Measurements from ENCODE around the gene CHRNG. TPM values are rescaled to one million over a fixed set of nuclear protein-coding genes. Genes with fewer than 3 reads are reported as not detected.

CHRNG gene
- total and polyA plus RNA-seq, 8 donors, result 0.07 to 0.35 (median 0.13) TPM; not detected in 4

DNA sequence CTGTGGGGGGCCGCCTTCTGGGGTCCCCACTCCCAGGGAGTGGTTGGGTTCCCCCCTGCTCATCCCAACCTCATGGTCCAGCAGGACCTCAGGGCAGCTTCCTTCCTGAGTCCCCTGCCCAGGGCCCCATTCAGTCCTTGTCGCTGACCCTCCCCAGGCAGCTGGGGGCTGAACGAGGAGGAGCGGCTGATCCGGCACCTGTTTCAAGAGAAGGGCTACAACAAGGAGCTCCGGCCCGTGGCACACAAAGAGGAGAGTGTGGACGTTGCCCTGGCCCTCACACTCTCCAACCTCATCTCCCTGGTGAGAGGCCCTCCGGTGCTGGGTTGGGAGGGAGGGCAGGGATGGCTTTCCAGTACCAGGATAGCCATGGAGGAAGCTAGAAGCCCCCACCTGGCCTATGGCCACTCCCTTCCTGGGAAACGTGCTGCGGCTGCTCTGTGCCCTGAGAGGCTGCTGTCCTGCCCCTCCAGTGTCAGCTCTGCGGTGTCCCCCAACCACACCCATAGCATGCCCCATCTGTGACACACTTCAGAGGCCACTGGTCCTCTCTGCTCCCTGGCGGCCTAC is 13.0 kb upstream of the CHRNG start:
- H3K27ac ChIP-seq, result no peak overlapping the region
- H3K27me3 ChIP-seq, result peaks cover 45 to 82% of the 10 kb centered on the region in 2 donors
- H3K9me3 ChIP-seq, result no peaks in the 10 kb centered on the region
- ATAC-seq (no peak), DNase-seq (peak in 1 of 4 donors; percentile 61)
- H3K4me1 ChIP-seq, result peaks cover 12 to 28% of the 10 kb centered on the region in 2 donors
- intact Hi-C loops (cut with DNase I), result loop anchor here in 1 of 2 donors (10.0 kb wide), 1 partner anchor 622 kb away; no protein-coding TSS in a partner anchor
- no peaks in the 10 kb centered on the region for H3K36me3 ChIP-seq
- no peak for TF ChIP-seq CTCF (IDR thresholded peaks at IDR 0.05)
- H3K4me3 ChIP-seq, result no peak overlapping the region

GRCh38 chr2:232527905-232528470 is 11.5 kb upstream of the CHRNG start:
- intact Hi-C loops (cut with DNase I), result loop anchor here in 1 of 2 donors (10.0 kb wide), 1 partner anchor 623 kb away; no protein-coding TSS in a partner anchor
- H3K27me3 ChIP-seq, result peaks cover 31 to 66% of the 10 kb centered on the region in 2 donors

DNA sequence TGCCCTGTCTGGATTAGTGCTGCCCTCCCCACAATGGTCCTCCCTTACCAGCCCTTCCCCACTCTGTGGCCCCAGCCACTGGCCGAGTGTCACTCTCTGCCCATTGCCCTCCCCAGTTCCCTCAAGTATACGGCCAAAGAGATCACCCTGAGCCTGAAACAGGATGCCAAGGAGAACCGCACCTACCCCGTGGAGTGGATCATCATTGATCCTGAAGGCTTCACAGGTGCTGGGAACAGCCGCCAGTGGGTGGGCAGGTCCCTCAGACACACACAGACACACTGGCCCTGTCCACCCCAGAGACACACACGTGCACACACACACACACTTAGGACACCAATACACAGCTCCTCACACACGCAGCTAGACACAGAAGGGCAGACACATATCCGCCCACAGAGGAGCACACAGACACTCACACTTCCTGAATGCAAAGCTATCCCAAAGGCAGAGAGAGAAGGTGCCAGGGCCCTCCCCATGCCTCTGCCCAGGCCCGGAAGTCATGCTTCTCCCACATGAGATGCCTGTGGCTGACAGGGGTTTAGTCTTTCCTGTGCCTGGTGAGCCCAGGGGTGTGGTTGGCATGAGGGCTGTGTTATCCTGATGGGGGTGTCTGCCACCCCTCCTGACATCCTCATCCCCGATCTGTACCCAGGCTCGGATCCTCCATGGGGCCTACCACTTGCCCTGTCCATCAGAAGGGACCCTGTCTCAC is 10.6 kb upstream of the CHRNG start:
- no peak overlapping the region for H3K4me3 ChIP-seq
- peaks cover 22 to 64% of the 10 kb centered on the region in 2 donors for H3K27me3 ChIP-seq
- H3K36me3 ChIP-seq, result no peaks in the 10 kb centered on the region
- no peak for ATAC-seq
- peak in 1 of 4 donors; percentile 50 for DNase-seq
- peaks cover 3 to 6% of the 10 kb centered on the region in 2 donors for H3K4me1 ChIP-seq
- H3K27ac ChIP-seq, result no peak overlapping the region
- intact Hi-C loops (cut with DNase I), result loop anchor here in 1 of 2 donors (10.0 kb wide), 1 partner anchor 624 kb away; no protein-coding TSS in a partner anchor
- no peaks in the 10 kb centered on the region for H3K9me3 ChIP-seq
- no peak for TF ChIP-seq CTCF (IDR thresholded peaks at IDR 0.05)

More at GRCh38 chr2:232527905-232528470, 11.5 kb upstream of the CHRNG start:
- H3K27ac ChIP-seq, result no peak overlapping the region
- no peaks in the 10 kb centered on the region for H3K9me3 ChIP-seq
- peaks cover 4 to 14% of the 10 kb centered on the region in 2 donors for H3K4me1 ChIP-seq
- no peak for TF ChIP-seq CTCF (IDR thresholded peaks at IDR 0.05)
- no peaks in the 10 kb centered on the region for H3K36me3 ChIP-seq
- no peak for DNase-seq
- ATAC-seq, result no peak
- H3K4me3 ChIP-seq, result no peak overlapping the region

GRCh38 chr2:232529806-232530547 is 9.5 kb upstream of the CHRNG start:
- peak in 1 of 4 donors; percentile 61 for DNase-seq
- Histone ChIP-seq H3K36me3 (no peaks in the 10 kb centered on the region), H3K4me3 (no peak overlapping the region), H3K27ac (no peak overlapping the region), H3K9me3 (no peaks in the 10 kb centered on the region), H3K27me3 (peaks cover 11 to 64% of the 10 kb centered on the region in 2 donors), H3K4me1 (no peaks in the 10 kb centered on the region)
- intact Hi-C loops (cut with DNase I), result loop anchor here in 1 of 2 donors (10.0 kb wide), 1 partner anchor 625 kb away; no protein-coding TSS in a partner anchor
- no peak for TF ChIP-seq CTCF (IDR thresholded peaks at IDR 0.05)
- no peak for ATAC-seq
